Type B pancreatic cell (in vitro differentiated cells): ENCODE measurements around the gene MINAR1. TPM values are rescaled to one million over a fixed set of nuclear protein-coding genes. Genes with fewer than 3 reads are reported as not detected.

Experiments used
- DNase-seq: peaks from one replicate; pipeline ENCODE4 v3.0.0; 2021; ENCODE audit warnings: mixed read lengths; ENCODE audit not compliant: unreplicated experiment; ENCODE audit errors: extremely low spot score
- H3K27ac Mint-ChIP-seq: 2 replicates; pipeline ENCODE4 v1.8.0; 2021; ENCODE audit warnings: mild to moderate bottlenecking, mixed read lengths
- H3K27me3 Mint-ChIP-seq: 2 replicates; pipeline ENCODE4 v1.8.0; 2021; ENCODE audit warnings: mixed read lengths
- H3K36me3 Mint-ChIP-seq: 2 replicates; pipeline ENCODE4 v1.8.0; 2021; ENCODE audit warnings: mixed read lengths
- H3K4me1 Mint-ChIP-seq: one replicate; pipeline ENCODE4 v1.8.0; 2021; ENCODE audit warnings: mixed read lengths; ENCODE audit not compliant: unreplicated experiment
- H3K4me3 Mint-ChIP-seq: 2 replicates; pipeline ENCODE4 v1.8.0; 2021; ENCODE audit warnings: mild to moderate bottlenecking, mixed read lengths
- H3K9me3 Mint-ChIP-seq: 2 replicates; pipeline ENCODE4 v1.8.0; 2021; ENCODE audit warnings: mixed read lengths
- CTCF ChIP-seq: fragments of 200-600 bp; sonication (generic); conservative IDR thresholded peaks from 2 replicates; pipeline ENCODE4 v1.5.0; 2021; ENCODE audit warnings: antibody characterized with exemption, mild to moderate bottlenecking
- total RNA-seq: library from RNA; stranded (reverse); gene quantifications from 2 replicates; pipeline ENCODE4 v1.2.1, GENCODE V29; 2021; ENCODE audit warnings: low replicate concordance

Gene MINAR1
- total RNA-seq, 1 donor from 2014 or later = 3.0 TPM

GRCh38 chr15:79481793-79482192 is 49.7 kb downstream of the MINAR1 start:
- Mint-ChIP-seq H3K27me3 (peaks cover 11% of the 10 kb centered on the region), H3K4me3 (no peak overlapping the region), H3K9me3 (no peaks in the 10 kb centered on the region), H3K36me3 (no peaks in the 10 kb centered on the region), H3K4me1 (no peaks in the 10 kb centered on the region), H3K27ac (no peak overlapping the region)
- no peak for DNase-seq
- no peak for TF ChIP-seq CTCF

Other genes with a start within 250 kb of the MINAR1 start
- not detected in 2 replicates for gene ANKRD34C, start 149.6 kb upstream of the MINAR1 start, total RNA-seq
- 87.6 and 208 TPM in 2 replicates for gene TMED3, start 121.2 kb upstream of the MINAR1 start, total RNA-seq